ENCODE data around the gene ANKRD23. TPM values are rescaled to one million over a fixed set of nuclear protein-coding genes. Genes with fewer than 3 reads are reported as not detected.
"Not testable (repeated sequence)": the region's sequence is repeated elsewhere in the genome, so short reads cannot be mapped to it uniquely, and the experiment has no call there.

Gene ANKRD23
- polyA plus RNA-seq (ENCODE audit: insufficient read length), result 21.3 TPM

DNA sequence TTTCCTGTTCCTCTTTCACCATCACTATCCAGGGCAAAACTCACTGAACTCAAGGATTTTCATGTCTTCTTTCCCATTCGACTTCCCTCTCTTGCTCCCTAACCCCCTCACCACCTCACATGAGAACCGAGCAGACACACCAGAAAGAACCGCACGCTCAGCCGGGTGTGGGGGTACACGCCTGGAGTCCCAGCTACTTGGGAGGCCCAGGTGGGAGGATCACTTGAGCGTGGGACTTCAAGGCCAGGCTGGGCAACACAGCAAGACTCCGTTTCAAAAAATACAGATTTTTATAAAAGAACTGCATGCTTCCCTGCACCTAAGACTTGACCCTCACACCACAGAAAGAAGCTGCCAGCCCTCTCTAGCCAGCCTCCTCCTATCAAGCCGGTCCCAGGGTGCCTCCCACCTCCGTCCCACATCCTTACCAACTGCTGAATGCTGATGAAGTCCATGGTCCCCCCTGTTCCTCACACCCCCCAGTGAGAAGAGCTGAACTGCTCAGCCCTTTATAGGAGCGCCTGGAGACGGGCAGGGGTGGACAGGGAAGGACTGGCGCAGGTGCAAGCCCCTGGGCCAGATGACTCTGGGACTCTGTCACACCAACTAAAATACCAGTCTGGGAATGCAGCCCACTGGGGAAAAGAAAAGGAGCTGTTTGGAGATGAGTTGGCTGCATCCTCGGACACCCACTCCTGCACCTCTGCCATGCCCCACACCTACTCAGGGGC lies at the start of gene ANKRD23:
ANKRD23 (minus strand) TSS at position 484 of the 731 bp plus-strand sequence; CDS start at position 455, 29 bp downstream.
- no peak for DNase-seq (ENCODE audit: low read depth)

- no peak for DNase-seq (ENCODE audit: low read depth)
Measured at GRCh38 chr2:96891591-96892333, 47.9 kb upstream of the ANKRD23 start.

DNA sequence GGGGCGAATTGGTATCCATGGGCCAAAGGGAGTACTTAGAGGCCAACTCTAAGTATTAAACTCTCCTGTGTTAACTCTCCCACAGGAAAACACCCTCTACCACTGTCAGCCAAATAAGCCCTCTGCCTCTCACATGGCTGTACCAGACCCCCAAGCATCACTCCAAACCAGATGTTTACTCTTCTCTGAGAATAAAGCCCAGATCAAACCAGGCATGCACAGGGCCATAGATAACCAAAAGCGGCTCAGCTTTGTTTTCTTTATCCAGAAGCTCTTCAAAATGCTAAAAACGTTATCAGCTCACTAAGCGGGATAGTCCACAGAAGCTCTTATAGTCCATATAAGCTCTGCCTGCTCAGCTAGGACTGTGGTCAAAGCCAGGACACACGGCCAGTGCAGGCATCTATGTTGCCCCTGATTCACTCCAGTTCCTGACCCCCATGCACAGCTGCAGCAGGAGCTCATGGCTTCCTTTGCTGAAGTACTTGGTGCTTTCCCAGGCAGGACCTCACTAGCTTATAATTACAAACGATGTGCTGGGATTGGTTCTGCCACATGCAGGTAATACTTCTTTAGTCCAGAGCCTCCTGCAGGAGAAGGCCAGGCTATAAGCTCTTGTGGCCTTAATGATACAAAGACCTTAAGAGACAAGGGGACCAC lies 47.0 kb upstream of the ANKRD23 start:
- DNase-seq (ENCODE audit: low read depth), result no peak

GRCh38 chr2:96890252-96890651 lies 46.4 kb upstream of the ANKRD23 start:
- no peak for DNase-seq (ENCODE audit: low read depth)

DNA sequence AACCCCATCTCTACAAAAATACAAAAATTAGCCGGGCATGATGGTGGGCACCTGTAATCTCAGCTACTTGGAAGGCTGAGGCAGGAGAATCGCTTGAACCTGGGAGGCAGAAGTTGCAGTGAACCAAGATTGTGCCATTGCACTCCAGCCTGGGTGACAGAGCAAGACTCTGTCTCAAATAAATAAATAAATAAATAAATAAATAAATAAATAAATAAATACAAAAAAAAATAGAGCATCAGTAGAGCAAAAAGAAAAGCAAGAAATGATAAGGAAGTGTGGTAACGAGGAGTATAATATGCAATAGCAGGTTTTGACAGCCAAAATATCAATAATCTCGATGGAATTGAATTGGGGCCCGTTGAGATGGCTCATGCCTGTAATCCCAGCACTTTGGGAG lies 45.7 kb upstream of the ANKRD23 start:
- DNase-seq (ENCODE audit: low read depth), result not testable (repeated sequence)

DNA sequence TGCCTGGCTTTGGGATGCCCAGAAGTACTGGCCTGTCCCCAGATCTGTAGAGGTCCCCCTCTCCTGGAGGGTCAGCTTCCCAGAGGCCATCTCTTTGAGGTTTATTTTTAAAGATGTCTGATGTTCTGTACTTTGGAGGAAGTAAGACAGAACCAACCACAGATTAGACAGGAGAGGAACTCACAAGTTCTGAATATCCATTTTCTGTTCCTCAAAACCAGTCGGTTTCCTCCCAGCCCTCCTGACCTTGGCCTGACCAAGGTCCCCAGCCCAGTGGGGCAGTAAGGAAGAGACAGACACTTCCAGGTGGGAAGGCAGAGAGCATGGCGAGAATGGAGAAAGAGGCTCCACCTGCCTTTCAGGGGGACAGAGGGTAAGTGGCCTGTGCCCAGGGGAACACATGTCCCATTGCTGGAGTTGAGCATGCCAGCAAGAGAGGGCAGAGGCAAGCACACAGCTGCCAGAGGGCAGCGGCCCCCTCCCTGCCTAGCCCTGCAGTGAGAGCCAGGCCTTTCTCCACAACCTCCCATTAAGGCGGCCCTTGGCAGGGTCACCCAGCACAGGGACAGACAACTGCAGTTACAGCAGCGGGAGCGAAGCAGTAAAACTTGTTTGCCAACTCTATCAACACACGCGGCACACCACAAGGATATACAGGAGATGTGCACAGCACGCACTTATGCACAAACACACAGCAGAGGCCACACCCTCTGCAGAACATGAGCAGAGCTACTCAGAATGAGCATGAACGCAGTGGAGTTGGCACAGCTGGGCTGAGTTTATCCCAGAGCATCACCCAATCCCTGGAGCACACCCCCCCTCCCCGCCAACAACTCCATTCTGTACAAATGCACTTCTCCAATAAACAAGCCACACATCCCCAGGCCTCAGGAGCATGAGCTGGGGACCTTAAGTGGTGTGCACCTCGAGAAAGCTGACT lies 44.5 kb upstream of the ANKRD23 start:
- DNase-seq (ENCODE audit: low read depth), result no peak

DNA sequence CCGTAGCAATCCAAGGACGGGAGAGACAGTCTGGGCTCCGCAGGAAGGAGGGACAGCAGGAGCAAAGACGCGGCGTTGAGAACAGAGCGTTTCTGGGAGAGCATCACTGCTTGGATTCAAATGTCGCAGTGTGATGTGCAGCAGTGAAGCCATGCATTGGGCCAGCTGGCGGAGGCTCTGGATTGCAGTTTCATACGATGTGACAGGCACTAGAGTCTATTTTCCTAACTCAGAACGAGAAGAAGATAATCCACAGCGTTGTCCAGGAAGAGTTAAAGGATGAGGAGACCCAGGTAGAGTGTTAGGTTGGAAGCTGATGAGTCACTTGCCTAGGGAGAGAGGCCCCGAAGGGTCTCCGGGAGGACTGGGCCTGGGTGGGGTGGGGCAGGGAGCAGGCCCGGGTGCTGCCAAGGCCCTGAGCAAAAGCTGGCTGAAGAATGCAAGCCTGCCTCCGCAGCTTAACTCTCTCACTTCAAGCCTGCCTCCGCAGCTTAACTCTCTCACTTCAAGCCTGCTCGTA lies 43.7 kb upstream of the ANKRD23 start:
- no peak for DNase-seq (ENCODE audit: low read depth)

DNA sequence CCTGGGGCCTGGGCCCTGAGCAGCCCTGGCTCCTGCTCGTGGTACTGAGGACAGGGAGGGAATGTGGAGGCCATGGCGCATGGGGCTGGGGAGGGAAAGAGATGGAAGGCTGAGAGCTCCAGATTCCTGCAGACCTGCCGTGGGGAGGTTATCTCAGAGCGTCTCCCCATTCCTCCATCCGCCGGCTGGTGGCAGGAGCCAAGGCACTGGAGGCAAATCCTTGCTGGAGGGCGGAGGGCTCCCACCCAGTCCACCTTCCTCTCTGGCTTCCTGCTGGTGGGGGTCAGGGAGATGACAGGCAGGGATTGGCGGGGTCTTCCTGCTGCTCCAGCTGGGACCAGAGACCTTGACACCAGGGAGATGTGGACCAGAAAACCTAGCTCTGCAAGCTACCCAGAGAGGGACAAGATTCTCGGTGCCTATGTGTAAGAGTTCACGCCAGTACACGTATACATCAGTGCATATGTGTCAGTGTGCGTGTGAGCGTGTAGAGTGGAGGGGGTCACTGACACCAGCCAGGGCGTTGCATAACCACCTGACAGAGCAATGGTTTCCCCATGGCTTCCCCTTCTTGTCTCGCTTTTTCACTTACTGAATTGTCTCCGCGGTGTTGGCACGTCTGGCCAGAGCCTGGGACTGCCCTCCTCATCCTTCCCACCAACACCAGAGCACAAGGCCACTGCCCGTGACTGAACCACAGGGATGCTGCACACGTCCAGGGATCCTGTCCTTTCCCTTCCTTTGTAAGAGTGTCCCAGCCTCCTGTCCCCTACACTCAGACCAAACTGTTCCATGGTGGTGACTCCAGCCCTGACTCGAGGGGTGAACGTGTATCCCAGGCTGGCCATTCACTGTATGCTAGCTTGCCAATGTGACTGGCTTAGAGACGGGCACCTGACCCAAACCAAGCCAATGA lies 41.9 kb upstream of the ANKRD23 start:
- no peak for DNase-seq (ENCODE audit: low read depth)

DNA sequence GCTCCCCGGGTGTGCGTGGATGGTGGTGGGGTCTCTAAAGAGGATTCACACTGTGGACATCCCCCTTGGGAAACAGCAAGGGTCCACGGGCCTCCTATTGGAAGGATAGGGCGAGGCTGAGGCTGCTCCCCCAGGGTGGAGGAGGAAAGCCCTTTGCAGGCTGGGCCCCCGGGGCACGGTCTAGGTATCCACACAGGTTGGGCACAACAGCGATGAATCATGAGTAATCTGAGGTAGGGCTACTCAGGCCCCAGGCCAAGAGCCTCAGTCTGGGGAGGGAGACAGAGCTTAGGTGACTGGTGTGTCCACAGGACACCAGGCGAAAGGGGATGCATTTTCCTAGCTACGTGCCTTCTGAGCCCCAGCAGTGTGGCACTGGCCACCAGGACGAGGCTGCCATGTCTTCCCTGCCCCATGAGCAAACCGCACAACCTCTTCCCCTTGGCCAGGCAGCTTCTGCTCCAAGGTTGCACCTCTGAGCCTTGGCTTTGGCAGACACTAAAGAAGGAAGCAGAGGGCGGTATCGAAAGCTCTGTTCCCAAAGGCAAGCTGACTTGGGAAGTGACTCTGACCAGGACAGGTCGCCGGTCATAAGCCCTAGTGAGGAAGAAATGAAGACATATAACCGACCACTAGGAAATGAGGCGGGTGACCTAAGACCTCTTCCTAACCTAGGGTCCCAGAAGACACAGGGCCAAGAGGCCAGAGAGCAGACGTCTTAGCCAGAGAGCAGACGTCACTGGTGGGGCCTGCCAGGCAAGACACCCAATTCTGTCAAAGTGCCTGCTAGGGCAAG lies 40.7 kb upstream of the ANKRD23 start:
- no peak for DNase-seq (ENCODE audit: low read depth)

- no peak for DNase-seq (ENCODE audit: low read depth)
Measured at GRCh38 chr2:96883306-96883705, 39.5 kb upstream of the ANKRD23 start.

GRCh38 chr2:96882906-96883305 lies 39.1 kb upstream of the ANKRD23 start:
- no peak for DNase-seq (ENCODE audit: low read depth)

DNA sequence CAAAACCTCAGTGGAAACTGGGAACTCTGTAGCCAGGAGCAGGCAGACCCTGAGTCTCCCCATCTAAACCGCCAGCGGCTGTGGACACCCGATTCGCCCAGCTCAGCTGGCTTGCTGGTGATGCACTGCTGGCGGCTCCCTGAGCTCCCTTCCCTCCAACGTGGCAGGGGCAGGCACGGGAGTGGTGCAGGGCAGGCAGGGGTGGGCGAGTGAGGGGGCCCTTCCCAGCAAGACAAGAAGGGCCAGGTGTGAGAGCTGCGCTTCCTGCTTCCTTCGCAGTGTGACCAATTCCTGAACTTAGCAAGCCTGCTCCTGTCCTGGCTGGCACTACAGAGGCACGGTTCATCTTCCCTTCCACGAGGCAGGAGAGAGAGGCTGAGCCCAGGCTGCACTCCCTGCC lies 38.4 kb upstream of the ANKRD23 start:
- no peak for DNase-seq (ENCODE audit: low read depth)

DNA sequence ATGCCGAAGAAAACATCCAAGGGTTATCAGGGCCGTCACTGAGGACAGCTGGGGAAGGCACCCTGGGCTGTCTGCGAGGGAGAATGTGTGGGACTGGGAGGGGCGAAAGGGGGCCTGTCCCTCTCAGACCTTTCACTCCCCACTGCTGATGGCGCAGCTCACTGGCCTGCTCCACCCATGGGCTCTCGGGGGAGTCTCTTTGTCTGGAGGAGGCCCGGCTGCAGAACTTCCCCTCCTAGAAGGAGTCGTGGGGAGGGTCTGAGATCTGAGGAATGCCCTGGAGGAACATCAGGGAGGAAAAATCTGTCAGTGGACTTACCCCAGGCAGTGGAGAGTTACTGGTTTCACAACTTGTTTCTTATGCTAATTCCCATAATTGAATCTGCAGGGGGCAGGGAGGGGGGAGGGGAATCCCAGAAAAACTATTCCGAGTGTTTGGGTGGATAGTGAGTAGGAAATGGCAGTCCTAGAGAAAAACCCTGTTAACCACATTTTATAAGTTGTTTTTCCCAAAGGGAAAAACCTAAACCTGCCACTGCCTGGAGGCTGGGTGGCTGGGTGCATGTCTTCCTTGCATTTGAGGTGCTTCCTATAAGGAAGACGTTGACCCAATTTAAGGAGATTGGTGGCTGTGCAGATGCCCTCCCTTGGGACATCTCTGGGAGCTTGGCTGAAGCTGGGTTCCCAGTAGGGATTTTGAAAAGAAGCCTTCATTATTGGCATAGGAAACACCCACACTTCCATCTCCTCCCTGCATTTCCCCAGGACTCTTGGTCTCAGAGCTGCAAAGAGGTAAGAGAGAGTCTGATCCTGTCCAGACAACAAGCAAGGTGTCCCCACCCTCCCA lies 37.8 kb upstream of the ANKRD23 start:
- DNase-seq (ENCODE audit: low read depth), result no peak

GRCh38 chr2:96880891-96881273 lies 37.1 kb upstream of the ANKRD23 start:
- DNase-seq (ENCODE audit: low read depth), result no peak

DNA sequence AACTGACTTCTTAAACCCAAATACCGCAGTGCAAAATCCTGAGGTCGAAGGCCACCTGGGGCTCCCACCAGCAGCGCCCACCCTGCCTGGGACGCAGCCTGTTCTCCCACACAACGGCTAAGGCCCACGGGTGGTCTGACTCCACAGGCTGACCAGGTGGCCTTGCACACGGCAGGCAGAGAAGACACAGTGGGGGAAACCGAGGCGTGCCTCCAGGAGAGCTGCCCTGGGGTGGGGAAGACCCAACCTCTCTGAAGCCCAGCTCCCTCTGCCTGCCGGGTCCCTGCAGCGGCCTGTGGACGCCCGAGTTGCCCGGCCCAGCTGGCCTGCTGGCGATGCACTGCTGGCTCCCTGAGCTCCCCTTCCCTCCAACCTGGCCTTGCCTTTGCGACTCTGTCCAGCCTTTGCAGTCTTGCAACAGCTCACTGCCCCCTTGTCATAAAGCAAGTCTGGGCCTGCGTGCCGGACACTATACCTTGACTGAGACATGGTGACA lies 35.8 kb upstream of the ANKRD23 start:
- no peak for DNase-seq (ENCODE audit: low read depth)

- DNase-seq (ENCODE audit: low read depth), result no peak
Measured at GRCh38 chr2:96878796-96879544, 35.1 kb upstream of the ANKRD23 start.

- no peak for DNase-seq (ENCODE audit: low read depth)
Measured at GRCh38 chr2:96878171-96878570, 34.4 kb upstream of the ANKRD23 start.
